ENCODE measurements around the gene ECSIT.

- TF ChIP-seq CTCF (IDR thresholded peaks at IDR 0.05), result no peak
- no peak for TF ChIP-seq POLR2A (IDR thresholded peaks at IDR 0.05)
Measured at GRCh38 chr19:11458236-11458900, 70.6 kb downstream of the ECSIT start.

All from adrenal gland (tissue), 5 donors.